Spleen (tissue), 11 donors: Measurements from ENCODE around the gene TMED8. TPM values are rescaled to one million over a fixed set of nuclear protein-coding genes. Genes with fewer than 3 reads are reported as not detected.

Source experiments
- DNase-seq: peaks from one replicate; pipeline ENCODE4 v3.0.0-alpha.2; 2020
- H3K27ac ChIP-seq, 8 donors: fragments of 200-600 bp; sonication (generic) in 7 of 8; 1 replicate in 4 of 8; 2 replicates in 4 of 8; pipeline versions ENCODE4 v1.5.0 to v1.8.0; 2016 to 2021; ENCODE audit warnings: inconsistent platforms in 4 of 8, mild to moderate bottlenecking in 4 of 8, moderate library complexity in 1 of 8
- H3K27me3 ChIP-seq, 7 donors: fragments of 200-600 bp; sonication (generic) in 6 of 7; replicated peaks in 1 of 7; 1 replicate in 4 of 7; 2 replicates in 3 of 7; pipeline versions ENCODE4 v1.5.0 to v1.8.0; 2016 to 2021; ENCODE audit warnings: inconsistent platforms in 3 of 7, mild to moderate bottlenecking in 1 of 7
- H3K36me3 ChIP-seq, 6 donors: fragments of 200-600 bp; sonication (generic) in 5 of 6; 1 replicate in 4 of 6; 2 replicates in 2 of 6; pipeline versions ENCODE4 v1.5.0 to v1.8.0; 2016 to 2021; ENCODE audit warnings: inconsistent platforms in 2 of 6
- H3K4me1 ChIP-seq, 6 donors: fragments of 200-600 bp; sonication (generic) in 5 of 6; 1 replicate in 3 of 6; 2 replicates in 3 of 6; pipeline versions ENCODE4 v1.5.0 to v1.8.0; 2016 to 2021; ENCODE audit warnings: inconsistent platforms in 3 of 6
- H3K4me3 ChIP-seq, 8 donors: fragments of 200-600 bp; sonication (generic) in 7 of 8; 1 replicate in 4 of 8; 2 replicates in 4 of 8; pipeline versions ENCODE4 v1.5.0 to v1.8.0; 2016 to 2021; ENCODE audit warnings: inconsistent platforms in 4 of 8, mild to moderate bottlenecking in 4 of 8, moderate library complexity in 2 of 8
- H3K9me3 ChIP-seq, 8 donors: fragments of 200-600 bp; sonication (generic) in 7 of 8; 1 replicate in 4 of 8; 2 replicates in 4 of 8; pipeline versions ENCODE4 v1.5.0 to v1.8.0; 2016 to 2021; ENCODE audit warnings: inconsistent platforms in 4 of 8
- CTCF ChIP-seq, 11 experiments: fragments of 200-600 bp in 7 of 11; fragments of 450-650 bp in 4 of 11; sonication (generic) in 4 of 11; IDR thresholded peaks in 8 of 11; conservative IDR thresholded peaks in 3 of 11; 1 replicate in 7 of 11; 2 replicates in 4 of 11; pipeline versions ENCODE4 v1.4.0 to v1.8.0; 2016 to 2021; ENCODE audit warnings: antibody characterized with exemption in 11 of 11, inconsistent platforms in 4 of 11, mild to moderate bottlenecking in 1 of 11
- POLR2A ChIP-seq, 3 donors: fragments of 450-650 bp; IDR thresholded peaks; one replicate each; pipeline ENCODE4 v1.5.1; 2017; ENCODE audit warnings: antibody characterized with exemption in 3 of 3, mild to moderate bottlenecking in 1 of 3
- POLR2AphosphoS5 ChIP-seq, 3 donors: sonication (generic); formaldehyde crosslinking; IDR thresholded peaks; one replicate each; pipeline ENCODE4 v1.5.1; 2017; ENCODE audit warnings: antibody characterized with exemption in 3 of 3
- WGBS, 5 donors: extraction: QIAGEN DNeasy Blood & Tissue Kit in 3 of 5; methylation state at CpG; one replicate each; pipeline versions ENCODE4 v1.1.5 to v1.1.7; 2013 to 2018; 5-methylcytosine and 5-hydroxymethylcytosine counted together
- intact Hi-C: fragments of 100-400 bp; cut with DNase I; formaldehyde crosslinking; loops from one replicate; pipeline ENCODE4 v1.15.0; 2023; ENCODE audit warnings: low total_unique reads
- polyA plus RNA-seq, 3 donors: library from polyadenylated mRNA; stranded (reverse); fragments of 200-250 nt; gene quantifications; one replicate each; pipeline ENCODE4 v1.2.1, GENCODE V29; 2013
- total RNA-seq, 7 donors: library from RNA; depleted of rRNA in 3 of 7; stranded (reverse); fragments of >200 nt in 3 of 7; fragmentation: NEBNext Ultra II Directional in 4 of 7; extraction: Animal tissue kit (Norgen Biotek cat#: 25700) in 4 of 7; gene quantifications; one replicate each; pipeline versions ENCODE4 v1.1.0 to v1.2.1, GENCODE V29; 2016 to 2021
- donor health status: healthy with polysubstance abuse.
- donor health status: DM: no; HTN: no; CAD: no; lungs with moderate emphysema.
- donor health status: DM: no; HTN: no; CAD: no.
- donor health status: Bipolar disorder and iron deficiency.
- donor health status: healthy.
- donor health status: DM: no; HTN: no; CAD: no.
- donor health status: DM: yes; HTN: yes; CAD: no.

The TMED8 gene
- total and polyA plus RNA-seq, 10 donors = 8.1 to 32.3 (median 21.4) TPM

GRCh38 chr14:77356899-77357298 is 20.0 kb downstream of the TMED8 start:
- H3K9me3 ChIP-seq = no peaks in the 10 kb centered on the region
- H3K27me3 ChIP-seq = no peaks in the 10 kb centered on the region
- H3K27ac ChIP-seq = no peak overlapping the region
- no peak overlapping the region for H3K4me3 ChIP-seq
- peaks cover 0 to 11% (median 0%) of the 10 kb centered on the region in 6 donors for H3K36me3 ChIP-seq
- no peak for DNase-seq
- TF ChIP-seq POLR2A (IDR thresholded peaks at IDR 0.05) (no peak), CTCF (IDR thresholded peaks at IDR 0.05 in 8 of 11, conservative IDR thresholded peaks at IDR 0.05 in 3 of 11) (no peak), POLR2AphosphoS5 (IDR thresholded peaks at IDR 0.05) (no peak)
- intact Hi-C loops = no loop called here
- 92 to 97% (median 96%) methylated on average over 4 of the region's 4 CpGs for WGBS, 5 donors
- peaks cover 0 to 12% (median 0%) of the 10 kb centered on the region in 6 donors for H3K4me1 ChIP-seq

GRCh38 chr14:77355811-77356210 is 21.1 kb downstream of the TMED8 start:
- 94 to 100% (median 99%) methylated on average over 4 of the region's 4 CpGs for WGBS, 5 donors
- DNase-seq = no peak
- peaks cover 0 to 21% (median 4%) of the 10 kb centered on the region in 6 donors for H3K36me3 ChIP-seq
- H3K9me3 ChIP-seq = no peaks in the 10 kb centered on the region
- H3K4me1 ChIP-seq = peaks cover 0 to 6% (median 0%) of the 10 kb centered on the region in 6 donors
- no peak overlapping the region for H3K27ac ChIP-seq
- H3K4me3 ChIP-seq = no peak overlapping the region
- intact Hi-C loops = no loop called here
- no peak for TF ChIP-seq POLR2AphosphoS5 (IDR thresholded peaks at IDR 0.05)
- no peak for TF ChIP-seq POLR2A (IDR thresholded peaks at IDR 0.05)
- no peak for TF ChIP-seq CTCF (IDR thresholded peaks at IDR 0.05 in 8 of 11, conservative IDR thresholded peaks at IDR 0.05 in 3 of 11)
- H3K27me3 ChIP-seq = no peaks in the 10 kb centered on the region

- Histone ChIP-seq H3K36me3 (peaks cover 0 to 38% (median 16%) of the 10 kb centered on the region in 6 donors), H3K27ac (no peak overlapping the region), H3K27me3 (no peaks in the 10 kb centered on the region), H3K4me3 (no peak overlapping the region), H3K9me3 (no peaks in the 10 kb centered on the region), H3K4me1 (peaks cover 0 to 1% (median 0%) of the 10 kb centered on the region in 6 donors)
- whole genome bisulfite sequencing, 5 donors = 91 to 93% (median 92%) methylated on average over 5 of the region's 5 CpGs
- TF ChIP-seq CTCF (IDR thresholded peaks at IDR 0.05 in 8 of 11, conservative IDR thresholded peaks at IDR 0.05 in 3 of 11) = no peak
- no peak for TF ChIP-seq POLR2AphosphoS5 (IDR thresholded peaks at IDR 0.05)
- no peak for TF ChIP-seq POLR2A (IDR thresholded peaks at IDR 0.05)
- no peak for DNase-seq
- intact Hi-C loops = no loop called here
Observed at GRCh38 chr14:77353469-77354141, 23.3 kb downstream of the TMED8 start.

- peaks cover 0 to 19% (median 5%) of the 10 kb centered on the region in 6 donors for H3K4me1 ChIP-seq
- no peaks in the 10 kb centered on the region for H3K9me3 ChIP-seq
- H3K4me3 ChIP-seq = no peak overlapping the region
- WGBS, 5 donors = 24 to 42% (median 36%) methylated on average over 3 of the region's 3 CpGs
- peak overlapping the region in 4 of 8 donors; percentile 37 to 60 (median 38) for H3K27ac ChIP-seq
- intact Hi-C loops = no loop called here
- DNase-seq = no peak
- TF ChIP-seq CTCF (IDR thresholded peaks at IDR 0.05 in 8 of 11, conservative IDR thresholded peaks at IDR 0.05 in 3 of 11) = no peak
- TF ChIP-seq POLR2AphosphoS5 (IDR thresholded peaks at IDR 0.05) = no peak
- no peak for TF ChIP-seq POLR2A (IDR thresholded peaks at IDR 0.05)
- H3K27me3 ChIP-seq = no peaks in the 10 kb centered on the region
- peaks cover 0 to 61% (median 30%) of the 10 kb centered on the region in 6 donors for H3K36me3 ChIP-seq
Observed at GRCh38 chr14:77347751-77348150, 29.1 kb downstream of the TMED8 start.
